ENCODE data around the gene ELOF1. TPM values are rescaled to one million over a fixed set of nuclear protein-coding genes. Genes with fewer than 3 reads are reported as not detected.

ELOF1 gene
- polyA plus RNA-seq, 1 of the 3 experiments (the other 2 are of a cell fraction) = 157 TPM

GRCh38 chr19:11597202-11598102, 38.4 kb upstream of the ELOF1 start, which contains the start of gene ZNF627:
TSS of gene ZNF627 (plus strand) at chr19:11597483. CDS start at chr19:11597628, 145 bp downstream.
- Histone ChIP-seq H3K9ac (peak within 1 kb of the TSS; percentile 99), H3K36me3 (replicated peaks in 1 of 2; ENCODE audit: control insufficient read depth in 1 of 2, insufficient read depth in 2 of 2, low read length in 1 of 2) (peaks cover 0 to 30% of the 10 kb centered on the region in 2 experiments), H3K9me3 (no peaks in the 10 kb centered on the region), H3K79me2 (ENCODE audit: insufficient read depth) (peaks cover 52% of the 10 kb centered on the region), H3K4me1 (ENCODE audit: control insufficient read depth in 1 of 2, insufficient read depth in 2 of 2, low read depth in 1 of 2, low read length in 1 of 2) (peaks cover 0 to 5% of the 10 kb centered on the region in 2 experiments; a peak in 2 of 4 replicates), H3K4me3 (ENCODE audit: low read depth in 2 of 2, low read length in 1 of 2) (peak within 1 kb of the TSS; percentile 70 to 96), H3K4me2 (peak within 1 kb of the TSS; percentile 90), H2AFZ (ENCODE audit: low read depth) (peak within 1 kb of the TSS; percentile 92), H3F3A (replicated peaks; ENCODE audit: insufficient read depth) (no peaks in the 10 kb centered on the region), H3K27ac (ENCODE audit: low read depth in 2 of 2, low read length in 1 of 2) (peak within 1 kb of the TSS; percentile 85 to 91), H3K27me3 (ENCODE audit: insufficient read depth) (no peaks in the 10 kb centered on the region), H4K20me1 (ENCODE audit: insufficient read depth) (peaks cover 31% of the 10 kb centered on the region), H3K9me2 (no peaks in the 10 kb centered on the region)
- 2% methylated on average over 41 of the region's 67 CpGs for WGBS (ENCODE audit: low lambda C conversion rate)
- CTCF ChIA-PET = interaction anchor here (0.8 kb wide), 1 partner anchor 69 kb away, joined by 3 read pairs; no protein-coding TSS in a partner anchor
- DNase-seq = peak; percentile 98
- POLR2A ChIA-PET = interaction anchor here (0.7 to 2.2 kb wide), 6 partner anchors 37 to 438 kb away, joined by 3 to 9 read pairs (median 4); partner anchors contain the start of genes ECSIT, ZNF433 and ZNF491
- no peak for TF ChIP-seq GATA2 (CRISPR knock-in tag; IDR thresholded peaks at IDR 0.05)
- no peak for TF ChIP-seq JUND (IDR thresholded peaks at IDR 0.05)
- TF ChIP-seq NFIC (IDR thresholded peaks at IDR 0.05; ENCODE audit: borderline replicate concordance) = no peak
- no peak for TF ChIP-seq MEF2A (IDR thresholded peaks at IDR 0.05; ENCODE audit: borderline replicate concordance, low read depth)
- peak; percentile 57 for TF ChIP-seq RFX5 (IDR thresholded peaks at IDR 0.05; ENCODE audit: low read length)
- TF ChIP-seq GABPA (IDR thresholded peaks at IDR 0.05; ENCODE audit: low read depth) = no peak
- TF ChIP-seq FOXM1 (IDR thresholded peaks at IDR 0.05; ENCODE audit: low read depth) = no peak
- TF ChIP-seq CTCF (IDR thresholded peaks at IDR 0.05) = peak; percentile 11; the same call in 1 of the 2 replicates
- no peak for TF ChIP-seq EZH2phosphoT487 (IDR thresholded peaks at IDR 0.05; ENCODE audit: borderline replicate concordance, low read depth)
- TF ChIP-seq EP300 (IDR thresholded peaks at IDR 0.05; ENCODE audit: borderline replicate concordance in 1 of 2, low read depth in 1 of 2, low read length in 1 of 2) = no peak
- no peak for TF ChIP-seq USF1 (IDR thresholded peaks at IDR 0.05; ENCODE audit: borderline replicate concordance, low read depth)
- TF ChIP-seq RXRA (IDR thresholded peaks at IDR 0.05; ENCODE audit: borderline replicate concordance, low read depth) = no peak
- no peak for TF ChIP-seq ZBTB33 (IDR thresholded peaks at IDR 0.05; ENCODE audit: borderline replicate concordance, low read depth)
- peak; percentile 40 for TF ChIP-seq NRF1 (IDR thresholded peaks at IDR 0.05; ENCODE audit: low read depth, low read length)
- TF ChIP-seq FOSL2 (IDR thresholded peaks at IDR 0.05; ENCODE audit: borderline replicate concordance, low read depth) = no peak
- peak; percentile 86 for TF ChIP-seq PBX3 (IDR thresholded peaks at IDR 0.05)
- 0 out of 2 replicates have a peak, but pooled peaks have one; percentile 22 for TF ChIP-seq REST (IDR thresholded peaks at IDR 0.05; ENCODE audit: low read depth, low read length)
- TF ChIP-seq MXI1 (IDR thresholded peaks at IDR 0.05; ENCODE audit: low read depth, low read length) = peak; percentile 84
- peak; percentile 37; the same call in 1 of the 2 replicates for TF ChIP-seq MAX (IDR thresholded peaks at IDR 0.05; ENCODE audit: low read depth)
- no peak; the same call in 1 of the 2 replicates for TF ChIP-seq SIN3A (IDR thresholded peaks at IDR 0.05; ENCODE audit: borderline replicate concordance, low read depth, low read length)
- no peak for TF ChIP-seq ELF1 (IDR thresholded peaks at IDR 0.05)
- peak; percentile 86 for TF ChIP-seq TAF1 (IDR thresholded peaks at IDR 0.05; ENCODE audit: borderline replicate concordance, low read depth, low read length)

Measured in SK-N-SH (cell line).